AG09309 (cell line): ENCODE data around the gene DSP.

Experiments used
- DNase-seq: peaks from one replicate; pipeline ENCODE4 v3.0.0-alpha.2; 2010; ENCODE audit warnings: low read depth
- H3K4me3 ChIP-seq: 2 replicates; pipeline ENCODE4 v1.5.1; 2011; ENCODE audit warnings: mild to moderate bottlenecking, low read depth, low read length, moderate library complexity; ENCODE audit not compliant: control insufficient read depth
- CTCF ChIP-seq: IDR thresholded peaks from 2 replicates; pipeline ENCODE4 v1.5.1; 2011; ENCODE audit warnings: mild to moderate bottlenecking, low read depth, low read length, inconsistent platforms; ENCODE audit not compliant: insufficient read depth, control insufficient read depth; ENCODE audit errors: missing control alignments

DSP gene

GRCh38 chr6:7546896-7547295, 5.4 kb downstream of the DSP start:
- DNase-seq = no peak
- TF ChIP-seq CTCF = no peak
- no peak overlapping the region for H3K4me3 ChIP-seq

DNA sequence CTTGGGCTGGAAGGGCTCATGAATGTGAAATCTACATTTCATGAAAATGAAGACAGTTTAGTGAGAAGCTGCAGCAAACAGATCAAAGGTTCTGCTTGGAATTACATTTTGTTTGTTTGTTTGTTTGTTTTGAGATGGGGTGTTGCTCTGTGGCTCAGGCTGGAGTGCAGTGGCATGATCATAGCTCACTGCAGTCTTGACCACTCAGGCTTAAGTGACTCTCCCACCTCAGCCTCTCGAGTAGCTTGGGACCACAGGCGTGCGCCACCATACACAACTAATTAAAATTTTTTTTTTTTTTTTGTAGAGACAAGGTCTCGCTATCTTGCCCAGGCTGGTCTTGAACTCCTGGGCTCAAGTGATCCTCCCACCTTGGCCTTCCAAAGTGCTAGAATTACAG, 5.8 kb downstream of the DSP start:
- no peak for DNase-seq
- no peak for TF ChIP-seq CTCF
- H3K4me3 ChIP-seq = no peak overlapping the region

DNA sequence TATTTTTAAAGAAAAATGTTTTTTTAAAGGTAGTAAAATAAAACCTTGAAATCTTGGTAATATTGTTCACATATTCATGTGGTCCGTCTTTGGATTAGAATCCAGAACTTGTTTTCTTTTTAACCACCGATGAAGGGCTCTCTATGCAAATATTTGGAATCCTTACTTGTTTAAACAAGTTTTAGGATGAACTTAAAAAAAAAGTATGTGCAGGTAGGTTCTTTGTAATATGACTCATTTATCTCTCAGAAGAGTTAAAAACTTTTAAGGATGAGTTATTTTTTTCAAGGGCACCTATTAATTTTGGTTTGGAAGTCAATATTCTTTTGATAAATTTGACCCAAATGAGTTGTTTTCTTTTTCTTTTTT, 8.9 kb downstream of the DSP start:
- no peak for TF ChIP-seq CTCF
- no peak overlapping the region for H3K4me3 ChIP-seq
- DNase-seq = no peak

DNA sequence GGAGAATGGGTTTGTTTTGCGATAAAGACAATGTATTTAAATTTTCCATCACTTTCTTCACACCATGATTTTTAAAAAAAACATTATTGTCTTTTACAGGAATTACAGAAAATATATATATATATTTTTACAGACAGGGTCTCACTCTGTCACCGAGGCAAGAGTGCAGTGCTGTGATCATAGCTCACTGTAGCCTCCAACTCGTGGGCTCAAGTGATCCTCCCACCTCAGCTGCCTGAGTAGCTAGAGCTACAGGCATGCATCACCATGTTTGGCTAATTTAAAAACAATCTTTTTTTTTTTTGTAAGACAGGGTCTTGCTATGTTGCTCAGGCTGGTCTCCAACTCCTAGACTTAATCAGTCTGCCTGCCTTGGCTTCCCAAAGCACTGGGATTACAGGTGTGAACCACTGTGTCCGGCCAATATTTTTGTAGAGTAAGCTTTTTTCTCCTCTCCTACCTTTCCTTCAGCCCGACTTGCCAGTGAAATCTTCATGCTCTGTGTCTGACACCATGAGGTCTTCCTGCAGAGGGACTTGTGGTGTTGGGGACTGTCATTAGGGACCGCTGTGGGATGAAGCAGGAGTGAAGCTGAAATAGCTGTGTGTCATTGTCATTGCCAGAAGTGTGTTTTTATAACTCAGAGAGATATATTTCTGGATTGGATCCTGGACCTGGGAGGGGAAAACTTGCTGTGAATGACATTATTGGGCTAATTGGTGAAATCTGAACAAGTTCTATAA, 13.2 kb downstream of the DSP start:
- TF ChIP-seq CTCF = no peak
- no peak overlapping the region for H3K4me3 ChIP-seq
- DNase-seq = no peak

- no peak for TF ChIP-seq CTCF
- no peak for DNase-seq
- H3K4me3 ChIP-seq = no peak overlapping the region
These were observed 14.2 kb downstream of the DSP start for GRCh38 chr6:7555671-7556070.

- no peak for DNase-seq
- H3K4me3 ChIP-seq = no peak overlapping the region
- TF ChIP-seq CTCF = no peak
These were observed 15.1 kb downstream of the DSP start for GRCh38 chr6:7556394-7557106.
